Panc1 (cell line): Measurements from ENCODE around the gene SLC6A6. TPM values are rescaled to one million over a fixed set of nuclear protein-coding genes. Genes with fewer than 3 reads are reported as not detected.

Source experiments
- ATAC-seq: fragments of 200-7000 bp; cut with Tn5 transposase; 2 replicates; pipeline ENCODE4 v1.9.1; 2020; ENCODE audit warnings: mild to moderate bottlenecking, moderate library complexity
- BruUV-seq: library from RNA; stranded (reverse); fragments of 400-500 nt; replicated peaks from 2 replicates; lab custom pipeline; 2021; lab: Mats Ljungman, UMichigan
- CTCF ChIA-PET: fragments of 300-600 bp; sonication (Branson Sonifier 250); formaldehyde crosslinking; loops from one replicate; lab custom pipeline; 2022; ENCODE audit warnings: antibody characterized with exemption; lab: Charles Lee
- POLR2A ChIA-PET: fragments of 300-600 bp; sonication (Branson Sonifier 250); formaldehyde crosslinking; loops from one replicate; lab custom pipeline; 2022; ENCODE audit warnings: antibody characterized with exemption; lab: Charles Lee
- DNase-seq: peaks from one replicate; pipeline ENCODE4 v3.0.0-alpha.2; 2010; ENCODE audit warnings: low read depth, low spot score
- H3K27ac ChIP-seq: 2 replicates; pipeline ENCODE4 v1.5.1; 2011; ENCODE audit warnings: mild to moderate bottlenecking, low read length, inconsistent platforms
- H3K27me3 ChIP-seq: fragments of 200-500 bp; sonication (Bioruptor generic); 2 replicates; pipeline ENCODE4 v1.6.0; 2014; ENCODE audit warnings: low read length, inconsistent platforms; ENCODE audit not compliant: control insufficient read depth, insufficient read depth
- H3K36me3 ChIP-seq: fragments of 200-500 bp; sonication (Bioruptor generic); 2 replicates; pipeline ENCODE4 v1.5.1; 2014; ENCODE audit warnings: inconsistent platforms, mild to moderate bottlenecking, low read length, moderate library complexity; ENCODE audit not compliant: control insufficient read depth, insufficient read depth
- H3K4me1 ChIP-seq: 2 replicates; pipeline ENCODE4 v1.5.1; 2011; ENCODE audit warnings: inconsistent platforms, mild to moderate bottlenecking, low read length, moderate library complexity; ENCODE audit not compliant: control insufficient read depth, insufficient read depth
- H3K4me3 ChIP-seq, 2 experiments: 2 replicates each; pipeline ENCODE4 v1.5.1; 2011 to 2012; ENCODE audit warnings: low read depth in 2 of 2, low read length in 2 of 2, mild to moderate bottlenecking in 2 of 2, inconsistent platforms in 1 of 2, moderate library complexity in 1 of 2
- H3K9me3 ChIP-seq: fragments of 200-500 bp; sonication (Bioruptor generic); 2 replicates; pipeline ENCODE4 v1.5.1; 2014; ENCODE audit warnings: low read depth, mild to moderate bottlenecking, inconsistent platforms, low read length, moderate library complexity; ENCODE audit not compliant: control insufficient read depth, insufficient read depth
- CTCF ChIP-seq: fragments of 450-650 bp; IDR thresholded peaks from 2 replicates; pipeline ENCODE4 v1.5.1; 2017; ENCODE audit warnings: mild to moderate bottlenecking
- POLR2AphosphoS5 ChIP-seq: IDR thresholded peaks from 2 replicates; pipeline ENCODE4 v1.6.1; 2012; ENCODE audit warnings: mild to moderate bottlenecking, low read depth, low read length, moderate library complexity
- REST ChIP-seq, 2 experiments: IDR thresholded peaks; 2 replicates each; pipeline ENCODE4 v1.6.1; 2011 to 2012; ENCODE audit warnings: low read depth in 2 of 2, control low read depth in 1 of 2, low read length in 1 of 2, mild to moderate bottlenecking in 1 of 2, moderate library complexity in 1 of 2; ENCODE audit not compliant: insufficient read depth in 1 of 2
- SIN3A ChIP-seq: IDR thresholded peaks from 2 replicates; pipeline ENCODE4 v1.6.1; 2012; ENCODE audit warnings: low read depth, mild to moderate bottlenecking, low read length, moderate library complexity, borderline replicate concordance; ENCODE audit not compliant: insufficient read depth
- TCF7L2 ChIP-seq: IDR thresholded peaks from 2 replicates; pipeline ENCODE4 v1.6.1; 2011; ENCODE audit warnings: mild to moderate bottlenecking, low read depth, low read length, inconsistent platforms
- in situ Hi-C: cut with HindIII; loops from 2 replicates; pipeline ENCODE4 v1.10.0; 2016; ENCODE audit warnings: low sequenced_read_pairs, low pct_unique_long_range_greater_than_20kb
- intact Hi-C: fragments of 100-400 bp; cut with micrococcal nuclease; formaldehyde crosslinking; loops from one replicate; pipeline ENCODE4 v1.10.0; 2022; ENCODE audit not compliant: unreplicated experiment
- total RNA-seq: library from RNA; stranded (reverse); gene quantifications from one replicate; pipeline ENCODE4 v1.2.1, GENCODE V29; 2021; ENCODE audit not compliant: unreplicated experiment

The SLC6A6 gene
- total RNA-seq, 1 experiment from 2014 or later = 61.0 TPM

DNA sequence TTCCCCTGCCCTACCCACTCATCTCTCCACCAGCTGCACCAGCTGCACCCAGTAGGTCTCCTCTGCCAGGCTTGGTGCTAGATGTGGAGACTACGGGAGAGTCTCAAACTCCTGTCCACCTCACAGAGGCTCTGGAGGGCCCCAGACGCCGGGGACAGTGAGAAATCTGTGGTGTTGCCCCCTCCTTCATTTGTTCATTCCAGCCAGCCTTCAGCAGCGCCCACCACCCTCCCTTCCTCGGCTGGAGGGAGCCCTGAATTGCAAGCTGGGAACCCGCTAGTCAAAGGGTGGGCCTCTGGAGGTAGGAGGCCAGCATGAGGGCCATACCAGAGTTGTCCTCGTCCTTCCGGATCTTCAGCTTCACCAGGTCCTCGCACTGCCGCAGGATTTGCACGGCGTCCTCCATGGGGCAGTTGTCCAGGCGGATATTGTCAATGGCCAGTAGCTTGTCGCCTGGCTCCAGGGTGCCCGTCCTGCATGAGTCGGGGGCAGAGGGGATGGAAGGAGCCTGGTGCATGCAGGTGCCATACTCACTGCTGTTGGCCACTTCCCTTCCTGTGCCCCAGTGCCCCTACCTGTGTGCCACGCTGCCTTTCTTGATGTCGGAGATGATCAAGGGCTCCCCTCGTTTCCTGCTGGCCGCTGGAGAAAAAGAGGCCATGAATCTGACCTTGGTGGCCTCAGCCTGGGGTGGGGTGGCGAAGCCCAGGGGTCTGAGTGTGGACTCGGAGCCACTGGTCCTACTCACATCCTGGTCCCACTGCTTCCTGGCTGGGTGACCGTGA, 108.6 kb downstream of the SLC6A6 start:
- in situ Hi-C loops = no loop called here
- no peak for ATAC-seq
- intact Hi-C loops = no loop called here
- TF ChIP-seq TCF7L2 (no peak), POLR2AphosphoS5 (no peak), SIN3A (no peak), CTCF (no peak), REST (IDR thresholded peaks at IDR 0.05; ENCODE audit: insufficient read depth in 1 of 2, low read depth in 2 of 2, low read length in 1 of 2) (no peak)
- CTCF ChIA-PET = interaction anchor here (1.2 kb wide), 1 partner anchor 38 kb away, joined by 4 read pairs; no protein-coding TSS in a partner anchor
- no TSS peak for BruUV-seq
- no peak for DNase-seq
- no peaks in the 10 kb centered on the region for H3K27me3 ChIP-seq
- POLR2A ChIA-PET = no interaction called here
- no peak overlapping the region for H3K27ac ChIP-seq
- H3K9me3 ChIP-seq = no peaks in the 10 kb centered on the region
- H3K4me1 ChIP-seq = no peaks in the 10 kb centered on the region
- H3K4me3 ChIP-seq = no peak overlapping the region
- no peaks in the 10 kb centered on the region for H3K36me3 ChIP-seq

- TF ChIP-seq CTCF = no peak
- no peak for TF ChIP-seq POLR2AphosphoS5
- no peak for TF ChIP-seq SIN3A
- TF ChIP-seq REST (IDR thresholded peaks at IDR 0.05; ENCODE audit: insufficient read depth in 1 of 2, low read depth in 2 of 2, low read length in 1 of 2) = no peak
- TF ChIP-seq TCF7L2 = no peak
- Histone ChIP-seq H3K4me3 (no peak overlapping the region), H3K36me3 (no peaks in the 10 kb centered on the region), H3K9me3 (no peaks in the 10 kb centered on the region), H3K27ac (no peak overlapping the region), H3K27me3 (no peaks in the 10 kb centered on the region), H3K4me1 (no peaks in the 10 kb centered on the region)
- intact Hi-C loops (no loop called here), in situ Hi-C loops (no loop called here)
- ChIA-PET CTCF (no interaction called here), POLR2A (no interaction called here)
- DNase-seq (no peak), ATAC-seq (no peak)
- BruUV-seq = no TSS peak
Observed at GRCh38 chr3:14511623-14512280, 109.3 kb downstream of the SLC6A6 start.
